PC-3 (cell line): ENCODE measurements around the gene CYCS.

ENCODE experiments used
- EZH2 ChIP-seq: fragments of 300-600 bp; sonication (generic); IDR thresholded peaks from one replicate; pipeline ENCODE4 v1.6.1; 2017; ENCODE audit warnings: antibody characterized with exemption, mild to moderate bottlenecking, low read length; ENCODE audit not compliant: unreplicated experiment
- EZH2phosphoT487 ChIP-seq: fragments of 300-600 bp; sonication (generic); IDR thresholded peaks from 2 replicates; pipeline ENCODE4 v1.6.1; 2018; ENCODE audit warnings: mild to moderate bottlenecking, antibody characterized with exemption, low read length, borderline replicate concordance
- TF ChIP-seq, protein P1 (sequence below): fragments of 300-600 bp; sonication (generic); conservative IDR thresholded peaks from 2 replicates; pipeline ENCODE4 v1.5.1; 2017; ENCODE audit warnings: antibody characterized with exemption, low read depth, mild to moderate bottlenecking, low read length

DNA sequence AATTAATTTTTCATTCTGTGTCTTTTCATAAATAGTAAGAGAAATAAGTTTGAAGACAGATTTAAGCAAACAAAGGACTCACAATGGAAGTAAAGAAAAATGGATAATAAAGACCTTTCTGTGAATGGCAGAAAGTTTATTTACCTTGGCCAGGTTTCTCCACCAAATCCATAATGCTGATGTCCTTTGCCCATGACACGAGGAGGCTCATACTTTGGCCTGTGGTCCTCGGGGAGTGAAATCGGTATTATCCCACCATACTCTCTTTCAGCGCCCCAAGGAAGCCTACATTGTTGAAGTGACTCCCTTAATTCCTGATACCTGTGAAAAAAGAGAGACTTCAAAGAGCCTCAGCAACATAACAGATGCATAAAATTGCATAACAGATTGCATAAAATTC is 43.1 kb upstream of the CYCS start:
- TF ChIP-seq, protein P1, sequence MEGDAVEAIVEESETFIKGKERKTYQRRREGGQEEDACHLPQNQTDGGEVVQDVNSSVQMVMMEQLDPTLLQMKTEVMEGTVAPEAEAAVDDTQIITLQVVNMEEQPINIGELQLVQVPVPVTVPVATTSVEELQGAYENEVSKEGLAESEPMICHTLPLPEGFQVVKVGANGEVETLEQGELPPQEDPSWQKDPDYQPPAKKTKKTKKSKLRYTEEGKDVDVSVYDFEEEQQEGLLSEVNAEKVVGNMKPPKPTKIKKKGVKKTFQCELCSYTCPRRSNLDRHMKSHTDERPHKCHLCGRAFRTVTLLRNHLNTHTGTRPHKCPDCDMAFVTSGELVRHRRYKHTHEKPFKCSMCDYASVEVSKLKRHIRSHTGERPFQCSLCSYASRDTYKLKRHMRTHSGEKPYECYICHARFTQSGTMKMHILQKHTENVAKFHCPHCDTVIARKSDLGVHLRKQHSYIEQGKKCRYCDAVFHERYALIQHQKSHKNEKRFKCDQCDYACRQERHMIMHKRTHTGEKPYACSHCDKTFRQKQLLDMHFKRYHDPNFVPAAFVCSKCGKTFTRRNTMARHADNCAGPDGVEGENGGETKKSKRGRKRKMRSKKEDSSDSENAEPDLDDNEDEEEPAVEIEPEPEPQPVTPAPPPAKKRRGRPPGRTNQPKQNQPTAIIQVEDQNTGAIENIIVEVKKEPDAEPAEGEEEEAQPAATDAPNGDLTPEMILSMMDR, result no peak
- TF ChIP-seq EZH2 (no peak), EZH2phosphoT487 (no peak)
